CD4-positive, alpha-beta T cell (primary cell): ENCODE results near the gene UBXN2A. TPM values are rescaled to one million over a fixed set of nuclear protein-coding genes. Genes with fewer than 3 reads are reported as not detected.
"Not testable (repeated sequence)": the region's sequence is repeated elsewhere in the genome, so short reads cannot be mapped to it uniquely, and the experiment has no call there.

Source experiments
- ATAC-seq: fragments of 200-7000 bp; cut with Tn5 transposase; one replicate; pipeline ENCODE4 v1.10.0; 2022; ENCODE audit warnings: mild to moderate bottlenecking; ENCODE audit not compliant: poor library complexity
- CTCF ChIA-PET: fragments of 350-600 bp; sonication (Branson Sonifier 250); formaldehyde crosslinking; loops from one replicate; lab custom pipeline; 2021; ENCODE audit warnings: antibody characterized with exemption, inconsistent platforms; lab: Charles Lee
- POLR2A ChIA-PET: fragments of 350-600 bp; sonication (Branson Sonifier 250); formaldehyde crosslinking; loops from one replicate; lab custom pipeline; 2021; ENCODE audit warnings: antibody characterized with exemption, inconsistent platforms; lab: Charles Lee
- DNase-seq, 14 experiments: peaks; one replicate each; pipeline ENCODE4 v3.0.0-alpha.2; 2013 to 2020; ENCODE audit warnings: mixed read lengths in 2 of 14
- H3K27ac ChIP-seq, 2 donors: one replicate each; pipeline versions ENCODE4 v1.5.1 to v1.7.0; 2013; ENCODE audit warnings: low read length in 2 of 2, low read depth in 1 of 2, mild to moderate bottlenecking in 1 of 2
- H3K27me3 ChIP-seq, 2 experiments: 1 replicate in 1 of 2; 2 replicates in 1 of 2; pipeline versions ENCODE4 v1.6.1 to v1.7.0; 2013; ENCODE audit warnings: low read length in 2 of 2, control low read depth in 1 of 2, mild to moderate bottlenecking in 1 of 2, moderate library complexity in 1 of 2; ENCODE audit not compliant: insufficient read depth in 2 of 2, control insufficient read depth in 1 of 2
- H3K36me3 ChIP-seq: one replicate; pipeline ENCODE4 v1.6.1; 2013; ENCODE audit warnings: low read length, control low read depth; ENCODE audit not compliant: insufficient read depth
- H3K4me1 ChIP-seq: one replicate; pipeline ENCODE4 v1.6.1; 2013; ENCODE audit warnings: low read length, control low read depth; ENCODE audit not compliant: insufficient read depth
- H3K4me3 ChIP-seq: one replicate; pipeline ENCODE4 v1.5.1; 2013; ENCODE audit warnings: mild to moderate bottlenecking, low read length, moderate library complexity
- H3K9me3 ChIP-seq, 2 experiments: 1 replicate in 1 of 2; 2 replicates in 1 of 2; pipeline versions ENCODE4 v1.6.1 to v1.7.0; 2013; ENCODE audit warnings: low read length in 2 of 2, mild to moderate bottlenecking in 2 of 2, control low read depth in 1 of 2, moderate library complexity in 1 of 2; ENCODE audit not compliant: control insufficient read depth in 1 of 2, insufficient read depth in 1 of 2
- H3K27ac Mint-ChIP-seq: one replicate; pipeline ENCODE4 v1.8.0; 2020; ENCODE audit warnings: mixed read lengths
- H3K27me3 Mint-ChIP-seq: one replicate; pipeline ENCODE4 v1.8.0; 2021; ENCODE audit warnings: mixed read lengths
- H3K36me3 Mint-ChIP-seq: one replicate; pipeline ENCODE4 v1.8.0; 2021; ENCODE audit warnings: low read depth, mixed read lengths
- H3K4me1 Mint-ChIP-seq: one replicate; pipeline ENCODE4 v1.8.0; 2021; ENCODE audit warnings: low read depth, mixed read lengths
- H3K4me3 Mint-ChIP-seq: one replicate; pipeline ENCODE4 v1.8.0; 2020; ENCODE audit warnings: mild to moderate bottlenecking, mixed read lengths
- H3K9me3 Mint-ChIP-seq: one replicate; pipeline ENCODE4 v1.8.0; 2020; ENCODE audit warnings: mixed read lengths
- intact Hi-C, 2 experiments: fragments of 100-400 bp; cut with DNase I in 1 of 2; cut with micrococcal nuclease in 1 of 2; formaldehyde crosslinking; loops; one replicate each; pipeline versions ENCODE4 v1.15.1 to v1.9.0; 2023 to 2025; cut with DNase I, micrococcal nuclease
- total RNA-seq, 174 experiments: library from RNA in 2 of 174; stranded (reverse) in 2 of 174; gene quantifications; one replicate each; pipeline ENCODE4 v1.2.3 and lab custom pipeline; 2021 to 2026
- TF ChIP-seq, protein P1 (sequence below): fragments of 200-600 bp; IDR thresholded peaks from one replicate; pipeline ENCODE4 v1.8.0; 2022; ENCODE audit warnings: antibody characterized with exemption, mild to moderate bottlenecking

The UBXN2A gene
- total RNA-seq, 2 experiments from 2014 or later, result 12.9 to 16.7 TPM

DNA sequence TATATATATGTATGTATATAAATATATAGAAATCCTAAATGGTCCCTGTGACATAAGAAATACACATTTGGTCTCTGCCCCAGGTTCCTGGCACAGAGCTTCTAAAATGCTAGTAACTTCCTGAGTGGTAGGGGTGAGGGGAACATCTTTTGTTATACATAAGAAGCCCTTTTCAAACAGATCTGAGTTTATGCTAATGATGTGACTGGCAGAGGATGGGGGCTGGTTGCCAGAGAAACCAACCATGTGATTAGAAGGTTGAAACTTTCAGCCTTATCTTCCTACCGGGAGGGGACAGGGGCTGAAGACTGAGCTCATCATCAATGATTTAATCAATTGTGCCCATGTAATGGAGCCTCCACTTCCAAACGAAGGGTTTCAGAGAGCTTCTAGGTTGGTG, 86.0 kb downstream of the UBXN2A start:
- TF ChIP-seq, protein P1, sequence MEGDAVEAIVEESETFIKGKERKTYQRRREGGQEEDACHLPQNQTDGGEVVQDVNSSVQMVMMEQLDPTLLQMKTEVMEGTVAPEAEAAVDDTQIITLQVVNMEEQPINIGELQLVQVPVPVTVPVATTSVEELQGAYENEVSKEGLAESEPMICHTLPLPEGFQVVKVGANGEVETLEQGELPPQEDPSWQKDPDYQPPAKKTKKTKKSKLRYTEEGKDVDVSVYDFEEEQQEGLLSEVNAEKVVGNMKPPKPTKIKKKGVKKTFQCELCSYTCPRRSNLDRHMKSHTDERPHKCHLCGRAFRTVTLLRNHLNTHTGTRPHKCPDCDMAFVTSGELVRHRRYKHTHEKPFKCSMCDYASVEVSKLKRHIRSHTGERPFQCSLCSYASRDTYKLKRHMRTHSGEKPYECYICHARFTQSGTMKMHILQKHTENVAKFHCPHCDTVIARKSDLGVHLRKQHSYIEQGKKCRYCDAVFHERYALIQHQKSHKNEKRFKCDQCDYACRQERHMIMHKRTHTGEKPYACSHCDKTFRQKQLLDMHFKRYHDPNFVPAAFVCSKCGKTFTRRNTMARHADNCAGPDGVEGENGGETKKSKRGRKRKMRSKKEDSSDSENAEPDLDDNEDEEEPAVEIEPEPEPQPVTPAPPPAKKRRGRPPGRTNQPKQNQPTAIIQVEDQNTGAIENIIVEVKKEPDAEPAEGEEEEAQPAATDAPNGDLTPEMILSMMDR, result no peak
- H3K27me3 ChIP-seq, result no peaks in the 10 kb centered on the region
- peaks cover 80% of the 10 kb centered on the region for H3K36me3 Mint-ChIP-seq
- no peaks in the 10 kb centered on the region for H3K9me3 ChIP-seq
- no peaks in the 10 kb centered on the region for H3K4me1 Mint-ChIP-seq
- no peak overlapping the region for H3K4me3 ChIP-seq
- no peak overlapping the region for H3K4me3 Mint-ChIP-seq
- DNase-seq, result no peak
- H3K27me3 Mint-ChIP-seq, result no peaks in the 10 kb centered on the region
- H3K27ac ChIP-seq, result no peak overlapping the region
- POLR2A ChIA-PET, result no interaction called here
- CTCF ChIA-PET, result no interaction called here
- intact Hi-C loops, result no loop called here
- no peak overlapping the region for H3K27ac Mint-ChIP-seq
- H3K4me1 ChIP-seq, result no peaks in the 10 kb centered on the region
- H3K9me3 Mint-ChIP-seq, result no peaks in the 10 kb centered on the region
- no peak for ATAC-seq
- peaks cover 43% of the 10 kb centered on the region for H3K36me3 ChIP-seq

DNA sequence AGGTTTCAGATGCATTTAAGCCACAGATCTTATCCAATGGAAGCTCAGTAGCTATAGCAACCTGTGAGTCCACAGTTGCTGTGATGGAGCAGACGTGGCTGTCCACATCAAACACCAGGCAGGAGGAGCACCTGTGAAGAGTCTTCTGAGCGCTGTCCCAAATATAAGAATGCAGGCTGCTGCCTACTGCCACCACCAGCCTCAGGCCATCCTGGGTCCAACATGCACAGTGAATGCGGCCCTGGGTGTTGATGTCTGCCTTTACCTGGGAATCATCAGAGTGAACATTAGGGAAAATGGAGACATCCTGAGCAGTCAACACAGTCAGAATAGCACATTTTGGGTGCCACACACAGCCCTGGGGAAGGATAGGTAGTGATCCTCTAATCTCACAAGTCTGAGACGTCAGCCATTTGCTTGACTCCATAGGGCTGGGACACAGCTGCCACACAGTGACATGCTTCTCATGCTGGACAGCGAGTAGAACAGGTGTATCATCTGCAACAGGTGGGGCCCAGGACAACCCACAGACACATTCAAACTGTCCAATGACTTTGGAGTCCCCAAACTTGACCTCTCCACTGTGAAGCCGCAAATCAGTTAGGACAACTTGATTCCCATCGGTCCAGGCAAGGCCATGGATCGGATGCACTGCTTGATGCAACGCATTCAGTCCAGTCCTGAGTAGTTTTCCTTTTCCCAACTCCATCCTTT, 98.7 kb downstream of the UBXN2A start:
- Mint-ChIP-seq H3K27ac (no peak overlapping the region), H3K9me3 (no peaks in the 10 kb centered on the region), H3K4me1 (peaks cover 37% of the 10 kb centered on the region), H3K36me3 (peaks cover 39% of the 10 kb centered on the region), H3K27me3 (no peaks in the 10 kb centered on the region), H3K4me3 (no peak overlapping the region)
- peaks cover 22% of the 10 kb centered on the region for H3K36me3 ChIP-seq
- H3K9me3 ChIP-seq, result no peaks in the 10 kb centered on the region
- CTCF ChIA-PET, result no interaction called here
- DNase-seq (no peak), ATAC-seq (no peak)
- POLR2A ChIA-PET, result no interaction called here
- intact Hi-C loops, result no loop called here
- TF ChIP-seq, protein P1, result no peak
- peaks cover 5% of the 10 kb centered on the region for H3K4me1 ChIP-seq
- no peaks in the 10 kb centered on the region for H3K27me3 ChIP-seq
- H3K4me3 ChIP-seq, result no peak overlapping the region
- H3K27ac ChIP-seq, result no peak overlapping the region

DNA sequence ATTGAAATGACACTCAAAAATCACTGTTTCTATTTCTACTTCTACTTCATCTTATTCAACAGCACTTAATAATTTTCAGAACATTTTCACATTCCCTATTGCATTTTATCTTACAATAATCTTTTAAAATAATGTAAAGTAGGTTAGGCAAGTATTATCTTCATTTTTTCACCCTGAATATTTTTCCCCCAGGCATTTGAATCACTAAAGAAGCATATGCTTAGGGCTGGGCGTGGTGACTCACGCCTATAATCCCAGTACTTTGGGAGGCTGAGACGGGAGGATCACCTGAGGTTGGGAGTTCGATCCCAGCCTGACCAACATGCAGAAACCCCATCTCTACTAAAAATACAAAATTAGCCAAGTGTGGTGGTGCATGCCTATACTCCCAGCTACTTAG, 100.2 kb downstream of the UBXN2A start:
- H3K4me1 ChIP-seq, result peaks cover 5% of the 10 kb centered on the region
- Mint-ChIP-seq H3K4me3 (no peak overlapping the region), H3K27me3 (no peaks in the 10 kb centered on the region), H3K27ac (no peak overlapping the region), H3K36me3 (peaks cover 36% of the 10 kb centered on the region), H3K9me3 (no peaks in the 10 kb centered on the region), H3K4me1 (peaks cover 37% of the 10 kb centered on the region)
- DNase-seq (no peak), ATAC-seq (no peak)
- no peak overlapping the region for H3K4me3 ChIP-seq
- TF ChIP-seq, protein P1, result no peak
- ChIA-PET POLR2A (no interaction called here), CTCF (no interaction called here)
- intact Hi-C loops, result no loop called here
- peaks cover 22% of the 10 kb centered on the region for H3K36me3 ChIP-seq
- H3K27me3 ChIP-seq, result no peaks in the 10 kb centered on the region
- H3K9me3 ChIP-seq, result no peaks in the 10 kb centered on the region
- no peak overlapping the region for H3K27ac ChIP-seq

DNA sequence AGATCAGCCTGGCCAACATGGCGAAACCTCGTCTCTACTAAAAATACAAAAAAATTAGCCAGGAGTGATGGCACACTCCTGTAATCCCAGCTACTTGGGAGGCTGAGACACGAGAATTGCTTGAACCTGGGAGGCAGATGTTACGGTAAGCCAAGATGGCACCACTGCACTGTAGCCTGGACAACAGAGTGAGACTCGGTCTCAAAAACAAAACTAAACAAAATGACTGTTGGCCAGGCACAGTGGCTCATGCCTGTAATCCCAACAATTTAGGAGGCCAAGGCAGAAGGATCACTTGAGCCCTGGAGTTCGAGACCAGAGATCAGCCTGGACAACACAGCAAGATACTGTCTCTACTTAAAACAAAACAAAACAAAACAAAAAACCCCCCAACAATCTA, 102.9 kb downstream of the UBXN2A start:
- H3K27ac ChIP-seq, H3K4me3 Mint-ChIP-seq, H3K9me3 Mint-ChIP-seq, intact Hi-C loops, CTCF ChIA-PET, H3K27me3 ChIP-seq, H3K27me3 Mint-ChIP-seq, H3K27ac Mint-ChIP-seq, H3K9me3 ChIP-seq, H3K4me3 ChIP-seq, ATAC-seq, DNase-seq: not testable (repeated sequence)
- H3K4me1 Mint-ChIP-seq, result peaks cover 41% of the 10 kb centered on the region
- POLR2A ChIA-PET, result interaction anchor here (0.6 kb wide), 1 partner anchor 178 kb away, joined by 3 read pairs; no protein-coding TSS in a partner anchor
- Histone ChIP-seq H3K4me1 (peaks cover 13% of the 10 kb centered on the region), H3K36me3 (peaks cover 10% of the 10 kb centered on the region)
- H3K36me3 Mint-ChIP-seq, result peaks cover 23% of the 10 kb centered on the region
